ENCODE measurements around the gene ATXN7.
A peak's percentile ranks its signal among the peaks of the same experiment; 100 is the strongest.

Gene ATXN7

DNA sequence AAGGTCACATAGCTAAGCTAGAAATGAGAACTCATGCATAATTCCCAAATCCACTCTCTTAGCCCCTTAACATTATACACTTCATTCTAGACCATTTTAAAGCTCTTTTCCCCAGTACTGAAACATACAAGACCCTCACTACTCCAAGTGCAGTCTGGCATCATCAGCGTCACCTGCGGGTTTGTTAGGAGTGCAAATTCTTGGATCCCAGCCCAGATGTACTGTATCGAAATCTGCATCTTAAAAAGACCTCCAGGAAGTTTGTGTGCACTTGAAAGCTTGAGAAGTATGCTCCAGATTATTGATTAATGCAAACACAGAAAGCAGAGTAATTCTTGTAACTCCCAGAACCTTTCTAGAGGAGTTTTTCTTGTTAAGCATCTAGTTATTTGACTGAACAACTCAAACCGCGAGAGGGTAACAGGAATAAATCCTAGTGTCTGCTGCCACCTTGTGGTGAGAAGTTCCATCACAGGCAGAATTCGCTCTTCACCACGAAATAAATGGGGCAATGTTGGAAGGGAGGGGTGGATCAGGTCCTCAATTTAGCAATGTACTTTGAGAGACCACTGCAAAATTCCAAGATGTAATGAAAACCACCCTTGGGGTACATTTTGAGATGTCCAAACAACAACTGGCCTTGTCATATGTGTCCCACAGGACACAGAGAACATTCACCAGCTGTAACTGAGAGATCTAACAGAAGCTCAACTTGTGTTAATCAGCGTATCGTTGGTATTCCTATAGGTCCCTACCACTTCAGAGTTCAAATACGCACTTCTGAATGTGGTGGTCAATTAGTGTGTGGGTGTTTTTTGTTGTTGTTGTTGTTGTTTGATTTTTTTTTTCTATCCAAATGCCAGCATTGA lies 45.2 kb upstream of the ATXN7 start:
- peak; percentile 63 for DNase-seq

DNA sequence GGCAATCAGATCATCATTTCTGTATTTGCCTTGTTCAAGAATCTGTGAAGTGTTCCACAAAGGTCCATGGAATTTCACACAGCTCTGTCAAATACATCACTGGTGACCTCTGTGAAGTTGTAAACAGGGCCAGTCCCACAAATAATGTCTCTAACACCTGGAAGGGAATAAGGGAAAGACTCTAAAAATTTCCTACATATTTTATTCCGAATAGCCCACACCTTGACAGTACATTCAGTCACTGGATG lies 44.6 kb upstream of the ATXN7 start, which contains the start of gene C3orf49:
Gene C3orf49, plus strand, starts transcription at position 149 of the 248 bp plus-strand sequence. CDS start 173 bp downstream, outside the sequence.
- Histone ChIP-seq H3K9ac (ENCODE audit: low read length) (no peak within 1 kb of the TSS), H3K4me3 (ENCODE audit: low read length) (no peak within 1 kb of the TSS), H3K27me3 (replicated peaks; ENCODE audit: insufficient read depth, low read length) (no peaks in the 10 kb centered on the region), H2AFZ (ENCODE audit: low read length) (no peak within 1 kb of the TSS), H3F3A (ENCODE audit: insufficient read depth, low read length) (no peaks in the 10 kb centered on the region), H3K9me2 (replicated peaks; ENCODE audit: insufficient read depth, low read length) (no peaks in the 10 kb centered on the region), H3K27ac (ENCODE audit: low read length) (no peak within 1 kb of the TSS), H3K4me2 (ENCODE audit: low read depth, low read length) (no peak within 1 kb of the TSS), H3K79me2 (ENCODE audit: low read length) (no peaks in the 10 kb centered on the region), H4K20me1 (ENCODE audit: insufficient read depth, low read length) (no peaks in the 10 kb centered on the region), H3K4me1 (ENCODE audit: low read length) (no peaks in the 10 kb centered on the region), H3K36me3 (replicated peaks; ENCODE audit: insufficient read depth, low read length) (no peaks in the 10 kb centered on the region), H3K9me3 (replicated peaks; ENCODE audit: insufficient read depth, low read length) (no peaks in the 10 kb centered on the region)
- TF ChIP-seq, protein P1, sequence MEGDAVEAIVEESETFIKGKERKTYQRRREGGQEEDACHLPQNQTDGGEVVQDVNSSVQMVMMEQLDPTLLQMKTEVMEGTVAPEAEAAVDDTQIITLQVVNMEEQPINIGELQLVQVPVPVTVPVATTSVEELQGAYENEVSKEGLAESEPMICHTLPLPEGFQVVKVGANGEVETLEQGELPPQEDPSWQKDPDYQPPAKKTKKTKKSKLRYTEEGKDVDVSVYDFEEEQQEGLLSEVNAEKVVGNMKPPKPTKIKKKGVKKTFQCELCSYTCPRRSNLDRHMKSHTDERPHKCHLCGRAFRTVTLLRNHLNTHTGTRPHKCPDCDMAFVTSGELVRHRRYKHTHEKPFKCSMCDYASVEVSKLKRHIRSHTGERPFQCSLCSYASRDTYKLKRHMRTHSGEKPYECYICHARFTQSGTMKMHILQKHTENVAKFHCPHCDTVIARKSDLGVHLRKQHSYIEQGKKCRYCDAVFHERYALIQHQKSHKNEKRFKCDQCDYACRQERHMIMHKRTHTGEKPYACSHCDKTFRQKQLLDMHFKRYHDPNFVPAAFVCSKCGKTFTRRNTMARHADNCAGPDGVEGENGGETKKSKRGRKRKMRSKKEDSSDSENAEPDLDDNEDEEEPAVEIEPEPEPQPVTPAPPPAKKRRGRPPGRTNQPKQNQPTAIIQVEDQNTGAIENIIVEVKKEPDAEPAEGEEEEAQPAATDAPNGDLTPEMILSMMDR (IDR thresholded peaks at IDR 0.05; ENCODE audit: low read length), result no peak
- TF ChIP-seq EZH2 (optimal IDR thresholded peaks at IDR 0.05; ENCODE audit: low read depth, low read length), result no peak
- no peak for TF ChIP-seq EZH2phosphoT487 (IDR thresholded peaks at IDR 0.05; ENCODE audit: low read length)
- no peak for DNase-seq

More for the DNA sequence above, 45.2 kb upstream of the ATXN7 start:
- Histone ChIP-seq H3K36me3 (replicated peaks; ENCODE audit: insufficient read depth, low read length) (no peaks in the 10 kb centered on the region), H3K9ac (ENCODE audit: low read length) (no peak overlapping the region), H3K4me1 (ENCODE audit: low read length) (no peaks in the 10 kb centered on the region), H2AFZ (ENCODE audit: low read length) (no peak overlapping the region), H3K27me3 (replicated peaks; ENCODE audit: insufficient read depth, low read length) (no peaks in the 10 kb centered on the region), H3K9me3 (replicated peaks; ENCODE audit: insufficient read depth, low read length) (no peaks in the 10 kb centered on the region), H3K4me3 (ENCODE audit: low read length) (no peak overlapping the region), H3K79me2 (ENCODE audit: low read length) (no peaks in the 10 kb centered on the region), H3F3A (ENCODE audit: insufficient read depth, low read length) (no peaks in the 10 kb centered on the region), H3K27ac (ENCODE audit: low read length) (no peak overlapping the region), H4K20me1 (ENCODE audit: insufficient read depth, low read length) (no peaks in the 10 kb centered on the region), H3K9me2 (replicated peaks; ENCODE audit: insufficient read depth, low read length) (no peaks in the 10 kb centered on the region), H3K4me2 (ENCODE audit: low read depth, low read length) (no peak overlapping the region)
- TF ChIP-seq EZH2phosphoT487 (IDR thresholded peaks at IDR 0.05; ENCODE audit: low read length), result no peak
- TF ChIP-seq EZH2 (optimal IDR thresholded peaks at IDR 0.05; ENCODE audit: low read depth, low read length), result no peak
- TF ChIP-seq, protein P1 (IDR thresholded peaks at IDR 0.05; ENCODE audit: low read length), result peak; percentile 81

DNA sequence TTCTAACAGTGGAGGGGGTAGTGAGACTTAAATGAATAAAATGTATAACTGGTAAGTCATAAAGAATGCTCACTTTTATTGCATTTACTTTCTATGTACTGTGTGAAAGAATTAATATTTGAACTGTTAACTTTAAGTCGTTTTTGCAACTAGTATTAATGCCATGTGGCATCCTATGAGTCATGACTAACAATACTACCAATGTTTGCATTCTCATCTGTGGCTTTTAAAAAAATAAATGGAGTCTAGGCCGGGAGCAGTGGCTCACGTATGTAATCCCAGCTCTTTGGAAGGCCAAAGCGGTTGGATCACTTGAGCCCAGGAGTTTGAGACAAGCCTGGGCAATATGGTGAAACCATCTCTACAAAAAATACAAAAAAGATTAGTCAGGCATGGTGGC lies 39.4 kb upstream of the ATXN7 start:
- Histone ChIP-seq H3K4me3 (ENCODE audit: low read length) (no peak overlapping the region), H3K9me2 (replicated peaks; ENCODE audit: insufficient read depth, low read length) (no peaks in the 10 kb centered on the region), H3K79me2 (ENCODE audit: low read length) (no peaks in the 10 kb centered on the region), H3K4me1 (ENCODE audit: low read length) (no peaks in the 10 kb centered on the region), H3F3A (ENCODE audit: insufficient read depth, low read length) (no peaks in the 10 kb centered on the region), H3K27me3 (replicated peaks; ENCODE audit: insufficient read depth, low read length) (no peaks in the 10 kb centered on the region), H3K9me3 (replicated peaks; ENCODE audit: insufficient read depth, low read length) (no peaks in the 10 kb centered on the region), H4K20me1 (ENCODE audit: insufficient read depth, low read length) (no peaks in the 10 kb centered on the region), H2AFZ (ENCODE audit: low read length) (no peak overlapping the region), H3K9ac (ENCODE audit: low read length) (no peak overlapping the region), H3K27ac (ENCODE audit: low read length) (no peak overlapping the region), H3K36me3 (replicated peaks; ENCODE audit: insufficient read depth, low read length) (no peaks in the 10 kb centered on the region), H3K4me2 (ENCODE audit: low read depth, low read length) (no peak overlapping the region)
- DNase-seq, result no peak
- no peak for TF ChIP-seq EZH2 (optimal IDR thresholded peaks at IDR 0.05; ENCODE audit: low read depth, low read length)
- TF ChIP-seq EZH2phosphoT487 (IDR thresholded peaks at IDR 0.05; ENCODE audit: low read length), result no peak
- TF ChIP-seq, protein P1 (IDR thresholded peaks at IDR 0.05; ENCODE audit: low read length), result no peak

All from MM.1S (cell line).